GM13976 (cell line): ENCODE data around the gene CIAO1.

Experiments used
- DNase-seq: peaks from one replicate; pipeline ENCODE4 v3.0.0; 2012; ENCODE audit warnings: low spot score
- CTCF ChIP-seq: IDR thresholded peaks from 2 replicates; pipeline ENCODE4 v1.5.1; 2012; ENCODE audit warnings: borderline replicate concordance, mild to moderate bottlenecking; ENCODE audit not compliant: insufficient read depth; ENCODE audit errors: extremely low read depth, missing control alignments, control extremely low read depth
- in situ Hi-C: fragments of 300-500 bp; cut with MboI; formaldehyde crosslinking; loops from one replicate; pipeline ENCODE4 v1.12.0; 2022; ENCODE audit warnings: low sequenced_read_pairs, mixed read lengths, inconsistent platforms; ENCODE audit not compliant: unreplicated experiment

Gene CIAO1

GRCh38 chr2:96241227-96241626 lies 24.8 kb upstream of the CIAO1 start:
- TF ChIP-seq CTCF, result no peak
- in situ Hi-C loops, result no loop called here
- no peak for DNase-seq

GRCh38 chr2:96241900-96242611 lies 24.0 kb upstream of the CIAO1 start:
- TF ChIP-seq CTCF, result no peak
- DNase-seq, result peak; percentile 71
- in situ Hi-C loops, result no loop called here

GRCh38 chr2:96243843-96244242 lies 22.2 kb upstream of the CIAO1 start:
- no peak for TF ChIP-seq CTCF
- in situ Hi-C loops, result no loop called here
- no peak for DNase-seq

GRCh38 chr2:96245609-96246390 lies 20.2 kb upstream of the CIAO1 start:
- no peak for DNase-seq
- in situ Hi-C loops, result no loop called here
- no peak for TF ChIP-seq CTCF

GRCh38 chr2:96247009-96247408 lies 19.0 kb upstream of the CIAO1 start:
- no peak for TF ChIP-seq CTCF
- in situ Hi-C loops, result no loop called here
- DNase-seq, result no peak

GRCh38 chr2:96247896-96248295 lies 18.1 kb upstream of the CIAO1 start:
- TF ChIP-seq CTCF, result no peak
- in situ Hi-C loops, result no loop called here
- DNase-seq, result no peak
